ENCODE data around the gene NTN3. TPM values are rescaled to one million over a fixed set of nuclear protein-coding genes. Genes with fewer than 3 reads are reported as not detected.

NTN3 gene
- total RNA-seq, 2 donors from 2014 or later = not detected

DNA sequence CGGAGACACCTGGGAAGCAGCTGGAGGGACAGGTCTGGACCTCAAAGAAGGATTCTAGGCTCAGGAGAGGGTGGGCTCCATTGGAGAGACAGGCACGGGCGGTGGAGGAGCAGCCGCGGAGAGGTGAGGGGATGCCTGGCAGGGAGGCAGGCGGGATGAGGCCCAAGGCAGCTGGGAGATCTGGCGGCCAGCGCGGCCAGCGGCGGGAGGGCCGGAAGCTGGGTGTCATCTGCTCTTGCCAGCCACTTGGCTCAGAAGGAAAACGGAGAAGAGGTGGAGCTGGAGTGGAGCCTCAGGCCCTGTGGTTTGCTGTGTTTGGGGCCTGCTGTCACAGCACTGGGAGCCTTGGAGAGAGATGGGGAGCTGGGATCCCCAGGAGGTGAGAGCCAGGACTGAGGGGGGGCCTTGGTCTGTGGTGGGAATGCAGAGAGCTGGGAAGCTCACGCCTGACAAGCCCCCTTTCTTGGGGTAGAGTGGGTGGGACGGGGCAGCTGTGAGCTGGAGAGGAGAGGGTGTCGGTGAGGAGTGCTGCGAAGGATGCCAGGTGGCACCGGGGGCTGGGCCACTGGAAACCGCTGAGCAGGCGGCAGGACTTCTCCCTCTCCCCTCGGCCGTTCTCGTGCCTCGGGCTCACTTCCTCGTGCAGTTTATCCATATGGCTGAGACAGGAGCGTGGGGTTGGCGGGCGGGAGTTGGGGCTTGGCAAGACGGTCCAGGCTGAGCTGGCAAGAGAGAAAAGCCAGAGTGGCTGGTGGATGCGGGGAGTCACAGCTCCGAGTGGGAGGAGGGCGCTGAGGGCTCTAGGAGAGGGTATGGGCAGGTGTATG, 11.8 kb downstream of the NTN3 start:
- ATAC-seq (no peak), DNase-seq (ENCODE audit: low spot score) (no peak)
- Mint-ChIP-seq H3K27me3 (no peaks in the 10 kb centered on the region), H3K9me3 (no peaks in the 10 kb centered on the region), H3K27ac (peak overlapping the region in 1 of 2 donors; percentile 6), H3K36me3 (no peaks in the 10 kb centered on the region), H3K4me1 (ENCODE audit: low read depth in 2 of 2) (peaks cover 13 to 22% of the 10 kb centered on the region in 2 donors), H3K4me3 (no peak overlapping the region)

GRCh38 chr16:2483939-2484897, 13.1 kb downstream of the NTN3 start:
- ATAC-seq (no peak), DNase-seq (ENCODE audit: low spot score) (no peak)
- no peaks in the 10 kb centered on the region for H3K36me3 Mint-ChIP-seq
- H3K27ac Mint-ChIP-seq = peak overlapping the region in 1 of 2 donors; percentile 6
- no peaks in the 10 kb centered on the region for H3K9me3 Mint-ChIP-seq
- peaks cover 13 to 24% of the 10 kb centered on the region in 2 donors for H3K4me1 Mint-ChIP-seq (ENCODE audit: low read depth in 2 of 2)
- no peaks in the 10 kb centered on the region for H3K27me3 Mint-ChIP-seq
- no peak overlapping the region for H3K4me3 Mint-ChIP-seq

DNA sequence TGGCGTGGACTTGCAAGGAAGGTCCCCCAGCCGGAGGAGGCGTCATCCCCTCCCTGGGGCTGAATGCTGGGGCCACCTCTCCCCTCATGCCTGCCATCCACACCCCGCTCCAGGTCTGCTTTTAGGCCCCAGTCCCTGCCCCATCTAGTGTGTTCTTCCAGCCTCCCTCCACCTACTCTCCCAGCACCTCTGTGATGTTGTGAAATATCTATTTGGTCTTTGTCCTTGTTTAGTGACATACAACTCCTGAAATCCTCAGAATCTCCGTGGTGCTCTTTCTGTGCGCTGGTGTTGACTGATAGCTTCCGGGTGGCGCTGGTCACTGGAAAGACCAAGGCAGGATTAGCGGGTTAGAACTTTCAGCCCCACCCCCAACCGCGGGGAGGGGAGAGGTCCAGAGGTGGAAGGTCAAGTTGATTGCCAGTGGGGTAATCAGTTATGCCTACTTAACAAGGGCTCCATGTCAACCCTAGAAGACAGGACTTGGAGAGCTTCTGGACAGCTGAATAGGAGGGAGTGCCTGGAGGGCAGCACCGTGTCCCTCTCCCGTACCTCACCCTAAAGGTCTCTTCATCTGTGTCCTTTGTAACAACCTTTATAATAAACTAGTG, 13.9 kb downstream of the NTN3 start:
- Mint-ChIP-seq H3K27me3 (no peaks in the 10 kb centered on the region), H3K36me3 (no peaks in the 10 kb centered on the region), H3K27ac (no peak overlapping the region), H3K9me3 (no peaks in the 10 kb centered on the region), H3K4me1 (ENCODE audit: low read depth in 2 of 2) (peaks cover 13 to 26% of the 10 kb centered on the region in 2 donors), H3K4me3 (no peak overlapping the region)
- no peak for DNase-seq (ENCODE audit: low spot score)
- ATAC-seq = no peak

GRCh38 chr16:2485811-2486507, 14.9 kb downstream of the NTN3 start:
- Mint-ChIP-seq H3K9me3 (no peaks in the 10 kb centered on the region), H3K4me1 (ENCODE audit: low read depth in 2 of 2) (peaks cover 13 to 26% of the 10 kb centered on the region in 2 donors), H3K36me3 (no peaks in the 10 kb centered on the region), H3K27me3 (no peaks in the 10 kb centered on the region), H3K27ac (peak overlapping the region in 1 of 2 donors; percentile 14), H3K4me3 (no peak overlapping the region)
- DNase-seq (ENCODE audit: low spot score) (no peak), ATAC-seq (peak in 1 of 2 donors; percentile 11)

- Mint-ChIP-seq H3K4me3 (peak overlapping the region; percentile 74), H3K27ac (peak overlapping the region in 1 of 2 donors; percentile 14), H3K27me3 (no peaks in the 10 kb centered on the region), H3K36me3 (no peaks in the 10 kb centered on the region), H3K9me3 (no peaks in the 10 kb centered on the region), H3K4me1 (ENCODE audit: low read depth in 2 of 2) (peaks cover 13 to 26% of the 10 kb centered on the region in 2 donors)
- DNase-seq (ENCODE audit: low spot score) (peak; percentile 89), ATAC-seq (peak; percentile 90 to 93)
These were observed 15.8 kb downstream of the NTN3 start for GRCh38 chr16:2486645-2487516.

DNA sequence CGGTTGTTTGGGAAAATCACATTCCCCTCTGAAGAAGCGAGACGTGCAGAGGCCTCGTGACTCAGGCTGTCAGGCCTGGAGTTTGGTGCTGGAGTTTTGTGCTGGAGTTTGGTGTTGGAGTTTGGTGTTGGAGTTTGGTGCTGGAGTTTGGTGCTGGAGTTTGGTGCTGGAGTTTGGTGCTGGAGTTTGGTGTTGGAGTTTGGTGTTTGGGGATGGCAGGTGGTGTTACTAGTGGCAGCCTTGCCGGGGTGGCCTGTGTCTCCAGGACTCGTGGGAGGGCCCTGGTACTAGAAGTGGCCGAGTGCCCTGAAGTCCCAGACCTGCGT, 16.4 kb downstream of the NTN3 start:
- DNase-seq (ENCODE audit: low spot score) (no peak), ATAC-seq (no peak)
- Mint-ChIP-seq H3K27ac (peak overlapping the region in 1 of 2 donors; percentile 14), H3K4me3 (peak overlapping the region; percentile 74), H3K27me3 (no peaks in the 10 kb centered on the region), H3K9me3 (no peaks in the 10 kb centered on the region), H3K4me1 (ENCODE audit: low read depth in 2 of 2) (peaks cover 13 to 26% of the 10 kb centered on the region in 2 donors), H3K36me3 (no peaks in the 10 kb centered on the region)

DNA sequence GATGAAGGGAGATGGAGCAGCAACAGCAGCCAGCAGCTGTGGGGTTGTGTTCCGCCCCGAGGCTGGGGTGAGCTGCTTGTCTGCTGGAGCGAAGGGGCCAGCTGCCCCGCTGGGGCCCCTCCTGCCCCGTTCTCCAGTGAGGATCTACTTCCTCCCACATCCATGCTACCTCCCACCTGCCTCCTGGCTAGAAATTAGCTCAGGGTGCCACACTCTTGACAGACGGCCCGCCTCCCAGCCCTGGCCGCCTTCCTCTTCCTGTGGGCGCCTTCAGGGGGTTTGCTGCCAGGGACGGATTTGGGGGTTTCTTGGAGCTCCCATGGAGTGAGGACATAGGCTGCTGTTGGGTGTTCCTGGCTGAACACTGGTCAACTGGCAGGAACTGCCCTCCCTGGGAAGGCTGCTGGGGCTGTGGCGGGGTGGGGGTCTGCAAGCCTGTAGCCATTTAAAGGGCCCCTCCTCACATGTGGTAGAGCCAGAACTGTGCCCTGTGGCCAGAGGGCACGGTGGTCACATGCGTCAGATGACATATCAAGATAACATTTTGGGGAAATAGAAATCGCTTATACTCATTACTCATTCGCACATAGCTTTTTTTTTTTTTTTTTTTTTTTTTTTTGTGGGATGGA, 16.9 kb downstream of the NTN3 start:
- no peaks in the 10 kb centered on the region for H3K9me3 Mint-ChIP-seq

DNA sequence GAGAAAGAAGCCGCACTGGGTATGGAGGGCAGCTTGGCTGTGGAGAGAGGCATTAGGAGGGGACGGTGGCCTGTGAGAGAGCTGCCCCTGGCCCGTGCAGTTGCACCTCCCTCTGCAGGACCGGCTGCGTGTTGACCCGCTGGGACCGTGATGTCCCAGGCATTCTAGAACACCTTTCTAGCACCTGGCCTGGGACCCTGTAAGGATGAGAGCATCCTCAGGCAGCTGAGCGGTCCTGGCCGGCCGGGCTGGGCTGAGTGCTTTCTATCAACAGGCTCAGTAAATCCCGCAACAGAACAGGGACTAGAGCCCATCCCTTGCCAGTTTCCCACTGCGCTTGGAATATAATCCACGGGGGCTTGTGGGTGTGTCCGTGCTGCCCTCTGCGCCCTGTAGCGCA, 18.5 kb downstream of the NTN3 start:
- Mint-ChIP-seq H3K27ac (no peak overlapping the region), H3K36me3 (no peaks in the 10 kb centered on the region), H3K27me3 (no peaks in the 10 kb centered on the region), H3K9me3 (no peaks in the 10 kb centered on the region), H3K4me1 (ENCODE audit: low read depth in 2 of 2) (peaks cover 13 to 23% of the 10 kb centered on the region in 2 donors), H3K4me3 (no peak overlapping the region)
- ATAC-seq (no peak), DNase-seq (ENCODE audit: low spot score) (no peak)

More for the DNA sequence above, 16.9 kb downstream of the NTN3 start:
- H3K4me1 Mint-ChIP-seq (ENCODE audit: low read depth in 2 of 2) = peaks cover 13 to 26% of the 10 kb centered on the region in 2 donors
- ATAC-seq = peak in 1 of 2 donors; percentile 44
- no peak for DNase-seq (ENCODE audit: low spot score)
- H3K4me3 Mint-ChIP-seq = peak overlapping the region; percentile 74
- H3K36me3 Mint-ChIP-seq = no peaks in the 10 kb centered on the region
- H3K27me3 Mint-ChIP-seq = no peaks in the 10 kb centered on the region
- H3K27ac Mint-ChIP-seq = no peak overlapping the region

DNA sequence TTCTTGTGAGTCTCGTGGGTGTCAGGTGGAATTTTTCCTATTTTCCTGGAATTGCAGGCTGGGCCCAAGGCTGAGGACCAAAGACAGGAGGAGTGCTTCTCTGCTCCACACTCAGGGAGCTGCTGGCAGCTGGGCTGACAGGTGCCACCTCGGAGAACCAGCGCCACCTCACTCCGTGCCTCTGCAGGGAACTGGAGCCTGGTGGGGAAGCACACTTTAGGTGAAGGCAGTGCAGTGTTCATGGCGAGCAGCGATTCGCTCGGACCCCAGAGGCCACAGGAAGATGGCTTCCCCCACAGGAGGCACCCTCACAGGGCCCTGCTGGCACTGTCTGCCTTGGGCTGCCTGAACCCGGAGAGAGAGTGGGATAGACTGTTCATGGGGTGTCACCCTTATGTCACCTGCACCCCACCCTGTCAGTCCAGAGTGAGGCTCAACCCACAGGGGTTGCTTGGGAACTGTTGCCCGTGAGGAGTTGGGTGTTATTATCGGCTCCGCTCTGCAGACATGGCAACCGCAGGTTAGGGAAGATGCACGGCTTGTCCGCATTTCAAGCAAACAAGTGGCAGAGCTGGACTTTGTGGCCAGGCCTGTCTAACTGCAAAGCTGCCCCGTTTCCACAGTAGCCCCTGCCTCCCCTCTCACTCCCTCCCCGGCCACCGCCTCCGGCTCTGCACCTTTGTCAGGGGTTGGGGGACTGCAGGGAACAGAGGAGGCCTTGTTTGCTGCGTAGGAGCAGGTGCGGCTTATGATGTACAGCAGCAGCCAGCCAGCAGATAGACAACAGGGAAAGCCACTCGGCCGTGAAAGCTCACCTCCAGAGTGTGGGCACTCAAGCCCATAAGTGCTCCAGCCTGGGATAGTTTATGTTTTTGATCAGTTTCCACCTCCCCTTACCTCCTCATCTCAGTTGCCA, 19.4 kb downstream of the NTN3 start:
- Mint-ChIP-seq H3K4me3 (no peak overlapping the region), H3K27me3 (no peaks in the 10 kb centered on the region), H3K27ac (no peak overlapping the region), H3K9me3 (no peaks in the 10 kb centered on the region), H3K36me3 (no peaks in the 10 kb centered on the region), H3K4me1 (ENCODE audit: low read depth in 2 of 2) (peaks cover 13 to 17% of the 10 kb centered on the region in 2 donors)
- ATAC-seq = no peak
- no peak for DNase-seq (ENCODE audit: low spot score)

DNA sequence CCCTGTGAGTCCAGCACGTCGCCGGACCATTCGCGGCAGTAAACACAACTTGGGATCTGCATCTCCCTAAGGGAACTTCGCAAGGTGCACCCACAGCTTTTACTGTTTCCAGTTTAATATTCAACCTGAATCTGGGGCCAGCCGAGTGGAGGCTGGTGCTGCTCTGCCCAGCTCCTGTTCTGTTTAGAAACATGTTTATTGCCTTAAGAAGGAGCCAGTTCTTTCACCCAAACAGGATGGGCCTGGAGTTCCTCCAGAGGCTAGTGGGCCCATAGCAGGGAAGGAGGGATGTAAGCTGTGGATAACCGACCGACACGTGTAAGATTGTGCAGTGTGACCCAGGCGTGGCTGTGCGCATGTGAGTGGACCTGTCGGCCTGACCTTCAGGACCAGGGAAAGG, 21.2 kb downstream of the NTN3 start:
- Mint-ChIP-seq H3K27ac (no peak overlapping the region), H3K36me3 (no peaks in the 10 kb centered on the region), H3K27me3 (no peaks in the 10 kb centered on the region), H3K4me1 (ENCODE audit: low read depth in 2 of 2) (peaks cover 5 to 9% of the 10 kb centered on the region in 2 donors), H3K9me3 (no peaks in the 10 kb centered on the region), H3K4me3 (no peak overlapping the region)
- DNase-seq (ENCODE audit: low spot score) (no peak), ATAC-seq (no peak)

GRCh38 chr16:2493605-2494004, 22.5 kb downstream of the NTN3 start:
- Mint-ChIP-seq H3K9me3 (no peaks in the 10 kb centered on the region), H3K36me3 (no peaks in the 10 kb centered on the region), H3K27me3 (no peaks in the 10 kb centered on the region), H3K27ac (no peak overlapping the region), H3K4me1 (ENCODE audit: low read depth in 2 of 2) (peaks cover 0 to 2% of the 10 kb centered on the region in 2 donors), H3K4me3 (no peak overlapping the region)
- ATAC-seq (no peak), DNase-seq (ENCODE audit: low spot score) (no peak)

Data from natural killer cell treated with Interleukin-12 subunit alpha and Interleukin-12 subunit beta and Interleukin-15 and Interleukin-18, amount 100 ng/mL, for 72 hours (primary cell).